HG02870 (cell line): ENCODE results near the gene UBAP1.
"Not testable (repeated sequence)": the region's sequence is repeated elsewhere in the genome, so short reads cannot be mapped to it uniquely, and the experiment has no call there.

ENCODE experiments used
- ATAC-seq: cut with Tn5 transposase; IDR thresholded peaks from one replicate; pipeline ENCODE4 v1.9.1; 2021; ENCODE audit warnings: mild to moderate bottlenecking, moderate library complexity; ENCODE audit not compliant: unreplicated experiment

The UBAP1 gene

DNA sequence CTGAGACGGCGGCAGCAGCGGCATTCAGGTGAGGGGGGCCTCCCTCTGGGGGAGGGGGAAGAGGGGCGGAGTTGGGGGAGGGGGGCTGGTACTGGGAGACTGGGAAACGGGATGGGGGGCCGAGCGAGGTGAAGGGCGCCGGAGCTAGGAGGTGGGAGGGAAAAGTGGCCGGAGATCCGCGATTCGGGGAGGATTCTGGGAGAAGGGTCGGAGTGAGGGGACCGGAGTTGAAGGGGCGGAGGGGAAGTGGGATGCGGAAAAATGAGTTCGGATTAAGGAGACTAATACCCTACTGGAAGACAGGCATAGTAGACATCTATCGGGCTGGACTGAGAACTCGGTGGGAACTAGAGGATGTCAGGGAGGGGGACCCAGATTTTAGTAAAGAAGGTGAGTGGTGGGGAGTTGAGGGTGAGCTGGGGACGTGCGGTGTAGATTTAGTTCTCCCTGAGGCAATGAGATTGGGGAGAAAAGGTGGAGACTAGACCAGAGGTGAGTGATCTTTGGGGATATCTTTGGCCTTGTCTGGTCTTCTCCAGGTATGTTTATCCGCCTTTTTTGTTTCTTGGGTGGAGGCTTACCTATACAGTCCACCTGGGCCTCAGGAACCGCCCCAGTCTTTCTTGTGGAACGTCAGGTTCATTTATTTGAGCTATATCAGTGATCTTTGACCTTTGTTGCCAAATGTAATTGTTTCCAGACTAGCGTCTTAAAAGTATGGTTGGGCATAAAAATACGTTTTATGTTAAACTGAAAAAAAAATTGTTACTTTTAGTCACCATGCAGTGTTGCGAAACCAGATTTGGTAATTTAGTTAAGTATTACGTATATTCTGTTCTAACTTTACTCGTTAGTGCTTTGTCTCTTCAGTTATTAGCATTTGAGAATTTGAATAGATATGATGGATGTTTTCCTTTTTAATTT is 632 bp downstream of the UBAP1 start:
- no peak for ATAC-seq

DNA sequence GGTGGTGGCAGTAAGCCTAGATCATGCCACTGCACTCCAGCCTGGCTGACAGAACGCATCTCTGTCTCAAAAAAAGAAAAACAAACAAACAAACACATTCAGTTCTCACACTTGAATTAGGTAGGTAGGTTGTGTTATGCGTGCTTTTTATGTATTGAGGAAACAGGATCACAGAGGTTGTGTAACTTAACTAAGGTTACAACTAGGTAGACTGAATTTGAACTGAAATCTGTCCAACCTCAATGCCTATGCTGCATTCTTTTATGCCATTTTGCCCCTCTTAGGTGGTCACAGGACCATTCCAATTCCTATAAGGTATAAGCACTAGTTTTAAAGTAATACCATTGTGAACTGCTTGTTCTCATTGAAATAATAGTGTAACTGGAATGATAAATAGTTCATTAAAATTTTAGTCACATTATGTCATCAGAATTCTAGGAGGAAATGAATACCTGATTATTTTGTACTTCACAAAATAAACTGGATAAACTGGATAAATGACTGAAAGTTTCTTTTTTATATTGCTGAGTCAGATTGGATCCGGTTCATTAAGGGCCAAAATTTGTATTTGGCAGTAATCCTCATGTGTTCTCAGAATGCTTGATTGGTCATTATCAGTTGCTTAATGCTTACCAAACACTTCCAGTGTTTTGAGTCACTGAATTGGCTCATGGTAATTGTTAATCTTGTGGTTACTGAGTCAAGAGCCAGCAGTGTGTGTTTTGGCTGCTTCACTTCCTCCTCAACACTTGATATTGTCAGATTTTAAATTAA is 7.1 kb downstream of the UBAP1 start:
- peak; percentile 55 for ATAC-seq

DNA sequence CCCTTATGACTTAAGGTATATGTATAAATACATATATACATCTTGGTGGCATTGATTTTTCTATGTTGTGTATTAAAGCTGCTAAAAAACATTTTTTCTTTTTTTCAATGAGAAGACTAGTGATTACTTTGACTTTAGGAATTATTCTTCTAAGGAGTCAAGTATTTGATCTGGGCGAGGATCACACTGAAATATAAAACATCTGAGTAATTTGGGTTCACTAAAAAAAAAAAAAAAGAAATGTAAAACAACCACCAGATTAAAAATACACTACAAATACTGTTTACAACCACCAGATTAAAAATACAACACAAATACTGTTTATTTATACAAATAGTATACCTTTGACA is 9.0 kb downstream of the UBAP1 start:
- ATAC-seq = no peak

DNA sequence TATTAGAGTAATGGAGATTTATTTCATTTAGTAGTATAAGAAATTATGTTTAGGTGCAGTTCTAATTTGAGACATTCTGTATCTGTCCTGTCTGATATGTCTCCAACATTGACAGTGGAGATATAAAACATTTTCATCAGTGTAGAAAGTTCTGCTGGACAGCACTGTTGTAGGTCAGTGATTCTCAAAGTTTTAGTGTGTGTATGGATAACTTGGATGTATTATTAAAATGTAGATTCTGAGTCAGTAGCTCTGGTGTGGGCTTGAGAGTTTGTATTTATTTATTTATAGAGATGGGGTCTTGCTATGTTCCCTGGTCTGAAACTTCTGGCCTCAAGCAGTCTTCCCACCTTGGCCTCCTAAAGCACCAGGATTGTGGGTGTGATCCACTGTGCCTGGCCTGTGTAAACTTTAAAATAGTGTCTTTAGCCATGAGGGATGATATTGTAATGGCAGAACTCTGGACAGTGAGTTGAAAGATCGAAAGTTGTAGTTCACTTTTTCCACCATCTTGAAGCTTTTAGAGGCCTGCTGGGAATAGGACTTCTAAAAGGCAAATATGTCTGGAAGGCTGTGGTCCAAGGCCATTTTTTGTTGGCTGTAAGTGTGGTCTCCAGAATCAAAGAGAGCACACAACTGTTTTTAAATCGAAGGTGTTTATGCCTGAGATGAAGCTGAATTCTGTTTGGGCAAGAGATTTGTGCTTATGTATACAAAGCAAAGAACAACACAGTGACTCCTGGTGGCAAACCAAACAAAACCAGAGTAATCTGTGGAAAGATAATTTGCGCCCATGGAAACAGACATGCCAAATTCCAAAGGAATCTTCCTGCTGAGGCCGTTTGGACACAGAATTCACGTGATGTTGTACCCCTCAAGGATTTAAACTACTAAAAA is 12.4 kb downstream of the UBAP1 start:
- ATAC-seq = no peak

DNA sequence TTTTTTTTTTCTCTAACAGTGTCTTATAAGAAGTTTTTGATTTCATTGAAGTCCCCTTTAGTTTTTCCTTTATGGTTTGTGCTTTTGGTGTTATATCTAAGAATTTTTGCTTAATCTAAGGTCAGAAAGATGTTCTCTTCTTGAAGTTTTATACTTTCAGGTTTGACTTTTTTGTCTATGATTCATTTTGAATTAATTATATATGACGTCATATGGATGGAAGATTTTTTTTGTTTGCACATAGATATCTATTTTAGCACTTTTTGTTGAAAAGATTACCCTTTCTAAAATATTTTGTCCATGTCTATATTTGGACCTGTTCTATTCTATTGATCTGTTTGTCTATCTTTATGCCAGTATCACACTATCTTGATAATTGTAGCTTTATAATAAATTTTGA is 16.3 kb downstream of the UBAP1 start:
- ATAC-seq = no peak

DNA sequence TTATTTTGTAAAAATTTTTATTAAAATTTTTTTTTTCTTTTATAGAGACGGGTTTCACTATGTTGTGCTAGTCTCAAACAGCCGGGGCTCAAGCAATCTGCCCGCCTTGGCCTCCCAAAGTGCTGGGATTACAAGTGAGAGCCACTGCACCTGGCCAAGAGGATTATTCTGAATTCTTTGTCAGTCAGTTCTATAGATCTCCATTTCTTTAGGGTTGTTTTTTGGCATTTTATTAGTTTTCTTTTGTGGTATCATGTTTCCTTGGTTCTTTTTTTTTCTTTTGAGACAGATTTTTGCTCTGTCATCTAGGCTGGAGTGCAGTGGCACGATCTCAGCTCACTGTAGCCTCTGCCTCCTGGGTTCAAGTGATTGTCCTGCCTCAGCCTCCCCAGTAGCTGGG is 18.4 kb downstream of the UBAP1 start:
- not testable (repeated sequence) for ATAC-seq

DNA sequence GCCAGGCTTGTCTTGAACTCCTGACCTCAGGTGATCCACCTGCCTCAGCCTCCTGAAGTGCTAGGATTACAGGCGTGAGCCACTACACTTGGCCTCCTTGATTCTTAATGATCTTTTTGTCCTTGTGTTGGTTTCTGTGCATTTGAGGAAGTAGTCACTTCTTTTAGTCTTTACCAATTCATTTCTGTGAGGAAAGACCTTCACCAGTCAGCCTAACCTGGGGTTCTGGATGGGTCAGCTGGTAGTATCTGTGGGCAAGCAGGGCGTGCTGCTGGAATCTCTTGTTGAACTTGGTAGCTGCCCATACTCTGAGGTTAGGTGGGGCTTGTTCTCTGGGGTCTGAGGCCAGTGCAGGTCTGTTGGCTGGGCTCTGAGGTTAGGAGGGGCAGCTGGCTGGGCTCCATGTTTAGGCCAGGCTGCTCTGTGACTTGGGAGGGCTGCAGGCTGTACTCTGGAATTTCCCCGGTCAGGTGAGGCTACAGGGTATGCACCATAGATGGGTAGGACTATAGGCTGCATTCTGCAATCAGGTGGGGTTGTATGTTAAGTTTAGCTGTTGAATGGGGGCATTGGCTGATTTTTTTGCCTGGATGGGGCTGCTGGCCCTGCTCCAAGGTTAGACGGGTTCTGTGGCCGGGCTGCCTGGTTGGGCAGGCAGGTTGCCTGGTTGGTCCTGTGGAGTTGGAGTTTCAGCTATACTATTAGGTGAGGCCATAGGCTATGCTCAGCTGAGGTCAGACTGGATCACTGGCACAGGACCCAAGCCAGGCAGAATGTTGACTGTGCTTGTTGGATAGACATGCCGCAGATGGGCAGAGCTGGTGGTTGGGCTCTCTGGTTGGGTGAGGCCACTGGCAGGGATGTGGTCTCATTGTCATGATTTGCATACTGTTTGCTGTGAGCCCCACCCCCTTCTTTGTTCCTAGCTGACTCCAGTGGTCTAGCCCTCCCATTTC is 19.2 kb downstream of the UBAP1 start:
- ATAC-seq = no peak

DNA sequence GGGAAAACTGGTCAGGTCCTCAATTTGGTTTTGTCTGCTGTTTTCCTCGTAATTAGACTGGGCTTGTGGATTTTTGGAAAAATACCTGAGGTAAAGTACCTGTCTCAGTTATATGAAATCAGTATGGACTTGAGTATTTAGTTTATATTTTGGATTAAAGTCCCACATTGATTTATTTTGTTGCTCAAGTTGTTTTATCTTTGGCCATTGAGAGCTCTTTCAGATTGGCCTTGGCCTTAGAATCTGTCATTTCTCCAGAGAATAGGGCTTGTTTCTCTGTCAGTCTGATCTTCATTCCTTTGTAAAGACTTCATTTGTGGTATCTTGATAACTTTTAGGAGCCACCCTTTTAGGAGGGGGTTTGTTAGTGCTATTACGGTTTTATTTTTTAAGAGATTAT is 21.2 kb downstream of the UBAP1 start:
- no peak for ATAC-seq

DNA sequence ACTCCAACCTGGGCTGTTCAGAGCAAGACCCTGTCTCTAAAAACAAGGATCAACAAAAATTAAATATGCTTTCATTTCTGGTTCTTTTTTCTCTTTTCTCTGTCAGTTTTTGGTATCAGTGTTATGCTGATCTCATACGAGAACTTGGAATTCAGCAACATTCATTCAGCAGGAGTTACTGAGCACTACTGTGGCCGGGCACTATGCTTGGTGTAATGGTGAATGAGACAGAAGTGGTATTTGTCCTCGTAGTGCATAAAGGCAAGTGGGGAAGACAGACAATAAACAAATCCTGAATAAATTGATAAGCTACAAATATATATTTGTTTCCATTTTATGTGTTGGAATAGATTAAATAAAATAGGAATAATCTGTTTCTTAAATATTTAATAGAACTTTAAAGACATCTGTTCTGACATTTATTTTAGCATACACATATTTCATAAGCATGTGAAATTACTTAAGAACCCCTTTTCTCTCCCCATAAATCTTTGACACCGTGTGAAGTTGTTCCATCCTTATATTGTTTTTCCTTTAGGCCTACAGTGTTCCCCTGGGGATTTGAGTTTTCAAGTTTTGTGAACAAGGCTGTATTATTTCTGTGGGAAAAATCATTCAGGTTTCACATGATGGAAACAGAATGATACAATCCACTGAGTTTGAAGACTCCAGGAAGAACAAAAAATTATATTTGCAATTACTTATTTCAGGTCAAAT is 24.6 kb downstream of the UBAP1 start:
- no peak for ATAC-seq

DNA sequence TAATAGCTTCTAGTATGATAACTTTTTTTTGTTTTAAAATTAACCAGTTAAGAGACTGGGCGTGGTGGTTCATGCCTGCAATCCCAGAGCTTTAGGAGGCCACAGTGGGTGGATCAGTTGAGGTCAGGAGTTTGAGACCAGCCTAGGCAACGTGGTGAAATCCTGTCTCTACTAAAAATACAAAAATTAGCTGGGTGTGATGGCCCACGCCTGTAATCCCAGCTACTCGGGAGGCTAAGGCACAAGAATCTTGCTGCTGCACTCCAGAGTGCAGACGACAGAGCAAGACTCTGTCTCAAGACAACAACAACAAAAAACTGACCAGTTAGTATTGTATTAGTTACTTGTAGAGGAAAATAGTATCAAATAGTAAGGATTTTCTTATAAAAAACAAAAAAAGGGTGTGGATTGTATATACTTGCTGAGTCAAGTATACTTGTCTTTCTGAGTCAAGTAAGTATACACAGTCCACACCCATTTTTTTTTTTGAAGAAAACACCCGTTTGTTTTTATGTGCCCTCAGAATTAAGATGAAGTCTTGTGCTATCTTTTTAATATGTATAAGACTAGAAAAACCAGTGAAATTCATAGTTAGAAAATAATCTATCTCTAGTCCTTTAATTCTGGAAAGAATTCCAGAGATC is 25.3 kb downstream of the UBAP1 start:
- ATAC-seq = no peak

DNA sequence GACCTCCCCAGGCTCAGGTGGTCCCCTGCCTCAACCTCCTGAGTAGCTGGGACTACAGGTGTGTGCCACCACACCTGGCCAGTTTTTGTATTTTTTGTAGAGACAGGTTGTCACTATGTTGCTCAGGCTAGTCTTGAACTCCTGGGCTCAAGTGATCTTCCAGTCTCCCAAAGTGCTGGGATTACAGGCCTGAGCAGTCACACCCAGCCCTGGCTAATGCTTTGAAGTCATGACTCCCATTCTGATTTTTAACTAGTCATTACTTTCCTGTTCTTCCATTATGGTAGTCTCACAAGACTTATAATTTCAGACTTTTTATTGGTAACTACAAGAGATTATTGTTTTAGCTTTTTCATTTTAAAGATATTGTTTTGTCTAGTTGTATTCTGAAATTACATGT is 26.3 kb downstream of the UBAP1 start:
- no peak for ATAC-seq

DNA sequence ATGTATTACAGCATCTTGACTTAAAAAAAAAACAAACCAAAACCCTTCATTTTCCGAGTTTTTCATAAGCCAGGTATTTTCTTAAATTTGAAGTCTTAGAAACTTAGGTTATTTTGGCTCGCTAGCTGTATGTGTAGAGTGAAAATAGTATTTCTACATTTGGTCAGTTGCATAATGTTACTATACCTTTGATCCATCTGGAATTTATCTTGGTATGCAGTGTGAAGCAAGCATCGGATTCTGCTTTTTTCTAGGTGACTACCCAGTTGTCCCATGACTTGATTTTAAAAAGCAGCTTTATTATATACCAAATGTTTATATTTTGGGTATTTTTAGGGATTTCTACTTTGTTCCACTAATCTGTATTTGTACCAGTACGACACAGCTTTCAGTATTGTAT is 27.7 kb downstream of the UBAP1 start:
- ATAC-seq = no peak

DNA sequence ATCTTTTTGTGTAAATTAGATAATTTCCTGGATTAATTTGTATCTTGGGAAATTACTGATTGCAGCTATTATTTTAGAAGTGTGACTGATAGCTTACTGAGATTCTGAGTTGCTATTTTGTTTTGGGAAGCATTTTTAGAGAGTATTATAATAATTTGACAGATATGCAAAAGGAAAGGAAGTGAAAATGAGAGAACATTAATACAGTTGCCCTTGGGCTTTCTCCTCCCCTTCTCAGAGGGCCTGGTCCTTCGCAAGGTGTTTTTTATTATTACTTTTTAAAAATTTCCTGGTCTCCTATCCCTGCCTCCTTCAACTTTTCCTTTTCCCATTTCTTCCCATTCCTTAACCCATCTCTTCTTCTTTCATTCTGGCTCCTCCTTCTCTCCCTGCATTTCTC is 32.6 kb downstream of the UBAP1 start:
- no peak for ATAC-seq

DNA sequence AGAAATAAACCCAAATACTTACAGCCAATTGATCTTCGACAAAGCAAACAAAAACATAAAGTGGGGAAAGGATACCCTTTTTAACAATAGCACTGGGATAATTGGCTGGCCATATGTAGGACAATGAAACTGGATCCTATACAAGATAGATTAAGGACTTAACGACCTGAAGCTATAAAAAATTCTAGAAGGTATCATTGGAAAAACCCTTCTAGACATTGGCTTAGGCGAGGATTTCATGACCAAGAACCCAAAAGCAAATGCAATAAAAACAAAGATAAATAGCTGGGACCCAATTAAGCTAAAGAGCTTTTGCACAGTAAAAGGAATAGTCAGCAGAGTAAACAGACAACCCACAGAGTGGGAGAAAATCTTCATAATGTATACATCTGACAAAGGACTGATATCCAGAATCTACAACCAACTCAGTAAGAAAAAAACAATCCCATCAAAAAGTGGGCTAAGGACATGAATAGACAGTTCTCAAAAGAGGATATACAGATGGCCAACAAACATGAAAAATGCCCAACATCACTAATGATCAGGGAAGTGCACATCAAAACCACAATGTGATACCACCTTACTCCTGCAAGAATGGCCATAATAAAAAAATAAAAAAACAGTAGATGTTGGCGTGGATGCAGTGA is 35.6 kb downstream of the UBAP1 start:
- not testable (repeated sequence) for ATAC-seq

DNA sequence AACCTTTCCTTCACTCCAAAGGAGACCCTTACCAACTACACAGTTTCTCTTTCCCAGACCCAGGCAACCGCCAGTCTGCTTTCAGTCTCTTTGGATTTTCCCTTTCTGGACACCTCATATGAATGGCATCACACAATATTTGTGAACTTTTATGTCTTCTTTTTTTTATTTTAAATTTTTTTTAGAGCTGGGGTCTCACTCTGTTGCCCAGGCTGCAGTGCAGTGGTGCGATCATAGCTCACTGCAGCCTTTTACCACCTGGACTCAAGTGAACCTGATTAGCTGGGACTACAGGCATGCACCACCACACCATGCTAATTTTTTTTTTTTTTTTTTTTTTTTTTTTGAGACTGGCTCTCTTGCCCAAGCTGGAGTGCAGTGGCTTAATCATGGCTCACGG is 37.5 kb downstream of the UBAP1 start:
- ATAC-seq = no peak

DNA sequence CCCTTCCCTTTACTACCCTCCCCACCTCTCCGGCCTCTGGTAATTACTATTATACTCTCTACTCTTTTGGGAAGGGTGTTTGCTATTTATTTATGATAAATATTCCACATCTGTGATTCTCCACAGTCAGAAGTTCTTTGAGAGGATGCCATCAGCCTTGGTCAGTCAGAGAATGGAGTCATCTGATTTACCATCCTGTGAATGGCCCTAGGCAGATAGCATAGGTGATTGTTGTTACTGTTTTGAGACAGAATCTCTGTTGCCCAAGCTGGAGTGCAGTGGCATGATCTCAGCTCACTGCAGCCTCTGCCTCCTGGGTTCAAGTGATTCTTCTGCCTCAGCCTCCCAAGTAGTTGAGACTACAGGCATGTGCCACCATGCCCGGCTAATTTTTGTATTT is 38.2 kb downstream of the UBAP1 start:
- not testable (repeated sequence) for ATAC-seq

DNA sequence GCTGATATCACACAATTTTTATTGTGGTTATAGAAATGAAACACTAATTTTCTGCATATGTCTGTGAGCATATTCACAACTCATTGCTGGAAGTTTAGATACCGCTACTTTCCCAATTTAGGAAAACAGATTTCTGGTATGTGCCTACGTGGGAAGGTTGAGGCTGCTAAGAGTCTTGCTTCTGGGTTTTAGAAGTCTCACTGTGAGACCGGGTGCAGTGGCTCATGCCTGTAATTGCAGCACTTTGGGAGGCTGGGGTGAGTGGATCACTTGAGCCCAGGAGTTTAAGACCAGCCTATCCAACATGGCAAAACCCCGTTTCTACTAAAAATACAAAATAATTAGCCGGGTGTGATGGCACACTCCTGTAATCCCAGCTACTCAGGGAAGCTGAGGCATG is 39.6 kb downstream of the UBAP1 start:
- no peak for ATAC-seq

DNA sequence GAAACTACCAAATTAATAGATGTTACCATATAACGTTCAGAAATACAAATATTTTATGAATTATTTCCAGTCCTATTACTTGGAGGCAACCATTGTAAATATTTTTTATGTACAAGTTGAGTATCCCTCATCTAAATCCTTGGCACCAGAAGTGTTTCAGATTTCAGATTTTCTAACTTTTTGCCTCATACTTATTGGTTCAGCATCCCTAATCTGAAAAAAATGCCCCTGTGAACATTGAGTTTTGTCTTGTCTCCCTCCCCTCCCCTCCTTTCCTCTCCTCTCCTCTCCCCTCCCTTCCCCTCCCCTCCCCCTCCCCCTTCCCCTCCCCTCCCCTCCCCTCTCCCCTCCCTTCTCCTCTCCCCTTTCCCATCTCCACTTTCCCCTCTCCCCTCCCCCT is 40.6 kb downstream of the UBAP1 start:
- ATAC-seq = no peak
